A673 (cell line): Measurements from ENCODE around the gene FSTL4. TPM values are rescaled to one million over a fixed set of nuclear protein-coding genes. Genes with fewer than 3 reads are reported as not detected.

Experiments used
- BruUV-seq: library from RNA; stranded (reverse); fragments of 400-500 nt; replicated peaks from 2 replicates; lab custom pipeline; 2021; lab: Mats Ljungman, UMichigan
- CTCF ChIA-PET: fragments of 300-600 bp; sonication (Branson Sonifier 250); formaldehyde crosslinking; loops from one replicate; lab custom pipeline; 2022; ENCODE audit warnings: antibody characterized with exemption; lab: Charles Lee
- POLR2A ChIA-PET: fragments of 300-600 bp; sonication (Branson Sonifier 250); formaldehyde crosslinking; loops from one replicate; lab custom pipeline; 2022; ENCODE audit warnings: antibody characterized with exemption; ENCODE audit not compliant: low non-redundant PET; lab: Charles Lee
- DNase-seq: peaks from one replicate; pipeline ENCODE4 v3.0.0-alpha.2; 2015; ENCODE audit warnings: low spot score
- H3K27ac ChIP-seq: fragments of 200-600 bp; sonication (generic); 2 replicates; pipeline ENCODE4 v1.5.1; 2016; ENCODE audit warnings: mixed run types, low read depth, mild to moderate bottlenecking, mixed read lengths, antibody characterized with exemption, low read length; ENCODE audit not compliant: poor library complexity, severe bottlenecking
- H3K27me3 ChIP-seq: fragments of 200-600 bp; sonication (generic); replicated peaks from 2 replicates; pipeline ENCODE4 v1.6.1; 2017; ENCODE audit warnings: mixed run types, low read depth, mild to moderate bottlenecking, mixed read lengths, antibody characterized with exemption, low read length; ENCODE audit not compliant: insufficient read depth, poor library complexity
- H3K36me3 ChIP-seq: fragments of 200-600 bp; sonication (generic); 2 replicates; pipeline ENCODE4 v1.6.1; 2016; ENCODE audit warnings: mixed run types, mild to moderate bottlenecking, mixed read lengths, antibody characterized with exemption, low read length; ENCODE audit not compliant: insufficient read depth, poor library complexity, severe bottlenecking
- H3K4me1 ChIP-seq: fragments of 200-600 bp; sonication (generic); 2 replicates; pipeline ENCODE4 v1.6.1; 2017; ENCODE audit warnings: mixed run types, mild to moderate bottlenecking, mixed read lengths, antibody characterized with exemption, low read length; ENCODE audit not compliant: insufficient read depth, poor library complexity, severe bottlenecking
- H3K4me3 ChIP-seq: fragments of 200-600 bp; sonication (generic); 2 replicates; pipeline ENCODE4 v1.5.1; 2016; ENCODE audit warnings: low read depth, mixed run types, mild to moderate bottlenecking, mixed read lengths, low read length; ENCODE audit not compliant: poor library complexity, severe bottlenecking
- H3K9me3 ChIP-seq: fragments of 200-600 bp; sonication (generic); 2 replicates; pipeline ENCODE4 v1.6.1; 2016; ENCODE audit warnings: mixed run types, low read depth, mild to moderate bottlenecking, mixed read lengths, antibody characterized with exemption, low read length; ENCODE audit not compliant: poor library complexity, severe bottlenecking
- EZH2 ChIP-seq: fragments of 200-600 bp; sonication (generic); IDR thresholded peaks from 2 replicates; pipeline ENCODE4 v1.6.1; 2017; ENCODE audit warnings: borderline replicate concordance, low read depth, mild to moderate bottlenecking, mixed read lengths, antibody characterized with exemption, low read length; ENCODE audit not compliant: poor library complexity, severe bottlenecking
- intact Hi-C: fragments of 100-400 bp; cut with micrococcal nuclease; formaldehyde crosslinking; loops from one replicate; pipeline ENCODE4 v1.10.0; 2022; ENCODE audit not compliant: unreplicated experiment
- total RNA-seq: library from RNA; stranded (reverse); gene quantifications from 2 replicates; pipeline ENCODE4 v1.2.3, GENCODE V29; 2021
- TF ChIP-seq, protein P1 (sequence below): fragments of 300-800, 200-600 bp; sonication (generic); conservative IDR thresholded peaks from 2 replicates; pipeline ENCODE4 v1.5.1; 2017; ENCODE audit warnings: low read depth, mild to moderate bottlenecking, antibody characterized with exemption, low read length, moderate library complexity, mixed read lengths

Gene FSTL4
- total RNA-seq, 1 experiment from 2014 or later = 0.86 TPM

DNA sequence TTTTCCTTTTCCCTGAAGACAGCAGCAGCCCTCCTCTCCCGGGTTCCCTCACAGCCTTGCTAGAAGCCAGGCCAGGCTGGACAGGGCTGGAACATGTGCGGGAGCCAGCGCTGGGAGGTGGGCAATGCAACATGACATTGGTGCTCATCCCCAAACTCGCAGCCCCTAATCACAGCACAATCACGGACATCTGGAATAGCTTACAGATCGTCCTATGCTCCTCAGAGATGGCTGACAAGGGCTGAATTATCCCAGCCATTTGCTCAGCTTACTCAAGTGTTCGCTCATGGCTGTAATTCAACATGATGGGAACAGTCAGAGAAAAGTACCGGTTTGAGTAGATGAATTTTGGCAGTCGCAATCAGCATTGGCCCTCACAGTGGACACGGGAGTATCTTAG, 49.8 kb downstream of the FSTL4 start:
- Histone ChIP-seq H3K4me3 (no peak overlapping the region), H3K27ac (no peak overlapping the region), H3K36me3 (no peaks in the 10 kb centered on the region), H3K9me3 (no peaks in the 10 kb centered on the region), H3K4me1 (no peaks in the 10 kb centered on the region), H3K27me3 (peaks cover 27% of the 10 kb centered on the region)
- no peak for DNase-seq
- no TSS peak for BruUV-seq
- intact Hi-C loops = no loop called here
- TF ChIP-seq, protein P1, sequence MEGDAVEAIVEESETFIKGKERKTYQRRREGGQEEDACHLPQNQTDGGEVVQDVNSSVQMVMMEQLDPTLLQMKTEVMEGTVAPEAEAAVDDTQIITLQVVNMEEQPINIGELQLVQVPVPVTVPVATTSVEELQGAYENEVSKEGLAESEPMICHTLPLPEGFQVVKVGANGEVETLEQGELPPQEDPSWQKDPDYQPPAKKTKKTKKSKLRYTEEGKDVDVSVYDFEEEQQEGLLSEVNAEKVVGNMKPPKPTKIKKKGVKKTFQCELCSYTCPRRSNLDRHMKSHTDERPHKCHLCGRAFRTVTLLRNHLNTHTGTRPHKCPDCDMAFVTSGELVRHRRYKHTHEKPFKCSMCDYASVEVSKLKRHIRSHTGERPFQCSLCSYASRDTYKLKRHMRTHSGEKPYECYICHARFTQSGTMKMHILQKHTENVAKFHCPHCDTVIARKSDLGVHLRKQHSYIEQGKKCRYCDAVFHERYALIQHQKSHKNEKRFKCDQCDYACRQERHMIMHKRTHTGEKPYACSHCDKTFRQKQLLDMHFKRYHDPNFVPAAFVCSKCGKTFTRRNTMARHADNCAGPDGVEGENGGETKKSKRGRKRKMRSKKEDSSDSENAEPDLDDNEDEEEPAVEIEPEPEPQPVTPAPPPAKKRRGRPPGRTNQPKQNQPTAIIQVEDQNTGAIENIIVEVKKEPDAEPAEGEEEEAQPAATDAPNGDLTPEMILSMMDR = no peak
- no peak for TF ChIP-seq EZH2
- ChIA-PET CTCF (no interaction called here), POLR2A (no interaction called here)

DNA sequence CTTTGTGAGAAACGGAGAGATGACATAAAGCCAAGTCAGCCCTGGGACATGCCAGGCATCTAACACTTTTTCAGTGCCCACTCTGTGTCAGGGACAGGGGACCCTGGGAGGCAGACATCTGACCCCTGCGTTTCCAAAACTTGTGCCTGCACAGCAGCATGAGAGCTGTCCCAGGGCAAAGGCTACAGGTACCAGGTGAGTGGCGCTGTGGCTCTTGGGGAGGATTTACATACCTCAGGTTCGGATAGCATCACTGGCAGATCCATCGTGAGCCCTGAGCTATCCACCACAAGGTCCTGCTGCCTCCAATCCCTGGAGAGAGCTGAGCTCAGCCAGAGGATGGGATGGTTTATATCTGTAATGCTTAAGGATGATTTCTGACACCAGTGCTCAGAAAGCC, 52.4 kb downstream of the FSTL4 start:
- CTCF ChIA-PET = no interaction called here
- H3K4me1 ChIP-seq = no peaks in the 10 kb centered on the region
- TF ChIP-seq, protein P1 = no peak
- no peak for TF ChIP-seq EZH2
- no TSS peak for BruUV-seq
- H3K27ac ChIP-seq = no peak overlapping the region
- peaks cover 21% of the 10 kb centered on the region for H3K27me3 ChIP-seq
- intact Hi-C loops = no loop called here
- H3K9me3 ChIP-seq = no peaks in the 10 kb centered on the region
- H3K4me3 ChIP-seq = no peak overlapping the region
- DNase-seq = no peak
- H3K36me3 ChIP-seq = no peaks in the 10 kb centered on the region
- POLR2A ChIA-PET = no interaction called here

DNA sequence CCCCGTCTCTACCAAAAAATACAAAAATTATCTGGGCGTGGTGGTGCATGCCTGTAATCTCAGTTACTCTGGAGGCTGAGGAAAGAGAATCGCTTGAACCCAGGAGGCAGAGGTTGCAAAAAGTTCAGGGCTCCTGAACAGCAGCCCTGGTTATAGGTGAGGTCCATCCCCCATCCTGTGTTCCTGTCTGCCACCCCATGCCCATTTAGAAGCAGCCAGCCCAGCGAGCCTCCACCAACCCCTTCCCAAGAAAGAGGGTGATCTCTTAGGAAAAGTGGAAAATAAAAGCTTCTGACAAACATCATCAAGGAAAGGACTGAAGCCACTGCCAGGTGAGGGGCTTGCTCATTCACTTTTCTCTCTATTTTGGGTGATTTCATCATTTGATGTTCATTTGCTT, 55.8 kb downstream of the FSTL4 start:
- ChIA-PET POLR2A (no interaction called here), CTCF (no interaction called here)
- TF ChIP-seq, protein P1 = no peak
- no peak for TF ChIP-seq EZH2
- H3K27me3 ChIP-seq = peaks cover 13% of the 10 kb centered on the region
- intact Hi-C loops = no loop called here
- DNase-seq = no peak
- no TSS peak for BruUV-seq
- no peak overlapping the region for H3K4me3 ChIP-seq
- H3K9me3 ChIP-seq = no peaks in the 10 kb centered on the region
- H3K4me1 ChIP-seq = no peaks in the 10 kb centered on the region
- H3K36me3 ChIP-seq = no peaks in the 10 kb centered on the region
- no peak overlapping the region for H3K27ac ChIP-seq
